GM23338 (cell line): ENCODE measurements around the gene LCN10. TPM values are rescaled to one million over a fixed set of nuclear protein-coding genes. Genes with fewer than 3 reads are reported as not detected.

ENCODE experiments used
- ATAC-seq: fragments of 200-7000 bp; cut with Tn5 transposase; 3 replicates; pipeline ENCODE4 v1.9.1; 2020
- DNase-seq: peaks from one replicate; pipeline ENCODE4 v3.0.0-alpha.2; 2015; ENCODE audit warnings: low spot score
- H2AFZ ChIP-seq: fragments of 200-600 bp; sonication (generic); 2 replicates; pipeline ENCODE4 v1.8.0; 2016; ENCODE audit warnings: antibody characterized with exemption, mild to moderate bottlenecking, moderate library complexity
- H3F3A ChIP-seq: fragments of 200-600 bp; sonication (generic); replicated peaks from 2 replicates; pipeline ENCODE4 v1.8.0; 2017; ENCODE audit warnings: antibody characterized with exemption, mixed run types, low read depth
- H3K27ac ChIP-seq: fragments of 200-600 bp; sonication (generic); 2 replicates; pipeline ENCODE4 v1.6.1; 2016; ENCODE audit warnings: low read depth
- H3K27me3 ChIP-seq: fragments of 200-600 bp; sonication (generic); 2 replicates; pipeline ENCODE4 v1.8.0; 2016; ENCODE audit warnings: mild to moderate bottlenecking, mixed run types, moderate library complexity; ENCODE audit not compliant: insufficient read depth
- H3K36me3 ChIP-seq: fragments of 200-600 bp; sonication (generic); 2 replicates; pipeline ENCODE4 v1.8.0; 2016; ENCODE audit warnings: mild to moderate bottlenecking; ENCODE audit not compliant: insufficient read depth
- H3K4me1 ChIP-seq: fragments of 200-600 bp; sonication (generic); 2 replicates; pipeline ENCODE4 v1.8.0; 2016; ENCODE audit warnings: mild to moderate bottlenecking, moderate library complexity; ENCODE audit not compliant: insufficient read depth
- H3K4me2 ChIP-seq: fragments of 200-600 bp; sonication (generic); 2 replicates; pipeline ENCODE4 v1.7.1; 2017; ENCODE audit warnings: mixed run types
- H3K4me3 ChIP-seq: fragments of 200-600 bp; sonication (generic); 2 replicates; pipeline ENCODE4 v1.6.1; 2016; ENCODE audit warnings: mixed run types
- H3K79me2 ChIP-seq: fragments of 200-600 bp; sonication (generic); replicated peaks from 2 replicates; pipeline ENCODE4 v1.8.0; 2017; ENCODE audit warnings: mild to moderate bottlenecking; ENCODE audit not compliant: insufficient read depth
- H3K9me2 ChIP-seq: fragments of 200-600 bp; sonication (generic); 2 replicates; pipeline ENCODE4 v1.8.0; 2017; ENCODE audit not compliant: insufficient read depth
- H4K20me1 ChIP-seq: fragments of 200-600 bp; sonication (generic); replicated peaks from 2 replicates; pipeline ENCODE4 v1.8.0; 2017; ENCODE audit warnings: mild to moderate bottlenecking; ENCODE audit not compliant: insufficient read depth
- H3K27ac Mint-ChIP-seq: 2 replicates; pipeline ENCODE4 v1.8.0; 2020; ENCODE audit warnings: inconsistent platforms, mild to moderate bottlenecking, moderate library complexity, mixed read lengths
- H3K27me3 Mint-ChIP-seq: 3 replicates; pipeline ENCODE4 v1.8.0; 2022; ENCODE audit warnings: low read depth, mild to moderate bottlenecking, moderate library complexity, mixed read lengths, inconsistent platforms; ENCODE audit not compliant: insufficient read depth, poor library complexity
- H3K36me3 Mint-ChIP-seq: 3 replicates; pipeline ENCODE4 v1.8.0; 2021; ENCODE audit warnings: low read depth, mild to moderate bottlenecking, inconsistent platforms, moderate library complexity, mixed read lengths
- H3K4me1 Mint-ChIP-seq: 3 replicates; pipeline ENCODE4 v1.8.0; 2020; ENCODE audit warnings: mild to moderate bottlenecking, inconsistent platforms, mixed read lengths
- H3K4me3 Mint-ChIP-seq: 3 replicates; pipeline ENCODE4 v1.8.0; 2021; ENCODE audit warnings: moderate library complexity, mild to moderate bottlenecking, inconsistent platforms, mixed read lengths
- H3K9me3 Mint-ChIP-seq: 3 replicates; pipeline ENCODE4 v1.8.0; 2020; ENCODE audit warnings: moderate library complexity, mild to moderate bottlenecking, inconsistent platforms, mixed read lengths
- CREB1 ChIP-seq: fragments of 250-450 bp; sonication (Bioruptor Pico); IDR thresholded peaks from 2 replicates; pipeline ENCODE4 v1.5.0; 2020; ENCODE audit warnings: low read depth, mild to moderate bottlenecking, moderate library complexity
- EZH2 ChIP-seq: fragments of 200-600 bp; sonication (generic); IDR thresholded peaks from one replicate; pipeline ENCODE4 v1.8.0; 2017; ENCODE audit warnings: antibody characterized with exemption, mild to moderate bottlenecking, low read depth; ENCODE audit not compliant: unreplicated experiment
- JUNB ChIP-seq: IDR thresholded peaks from one replicate; pipeline ENCODE4 v1.6.1; 2016; ENCODE audit warnings: antibody characterized with exemption; ENCODE audit not compliant: unreplicated experiment
- NANOG ChIP-seq: IDR thresholded peaks from 2 replicates; pipeline ENCODE4 v1.6.1; 2016; ENCODE audit warnings: antibody characterized with exemption, borderline replicate concordance
- POLR2AphosphoS5 ChIP-seq: IDR thresholded peaks from 2 replicates; pipeline ENCODE4 v1.6.1; 2016; ENCODE audit warnings: antibody characterized with exemption, low read depth
- STAT1 ChIP-seq: IDR thresholded peaks from one replicate; pipeline ENCODE4 v1.6.1; 2016; ENCODE audit warnings: antibody characterized with exemption; ENCODE audit not compliant: unreplicated experiment
- ZNF114 ChIP-seq: fragments of 250-450 bp; sonication (Bioruptor Pico); IDR thresholded peaks from 2 replicates; pipeline ENCODE4 v1.5.0; 2020; ENCODE audit warnings: mild to moderate bottlenecking, moderate library complexity
- ZNF331 ChIP-seq: fragments of 250-450 bp; sonication (Bioruptor Pico); IDR thresholded peaks from 2 replicates; pipeline ENCODE4 v1.5.0; 2020; ENCODE audit warnings: low read depth, mild to moderate bottlenecking, moderate library complexity
- polyA plus RNA-seq: library from polyadenylated mRNA; unstranded; fragments of >200 nt; fragmentation: Nextera tagmentation; extraction: Ambion mirVana; gene quantifications from 2 replicates; pipeline ENCODE4 v1.2.1, GENCODE V29; 2016
- total RNA-seq: library from RNA; depleted of rRNA; stranded (reverse); fragments of >200 nt; shearing (Covaris generic); gene quantifications from 2 replicates; pipeline ENCODE4 v1.2.3, GENCODE V29; 2014
- TF ChIP-seq, protein P1 (sequence below): fragments of 250-450 bp; sonication (Bioruptor Pico); IDR thresholded peaks from 2 replicates; pipeline ENCODE4 v1.5.0; 2020; ENCODE audit warnings: mild to moderate bottlenecking, moderate library complexity
- TF ChIP-seq, protein P2 (sequence below), 2 experiments: fragments of 200-600 bp in 1 of 2; sonication (generic) in 1 of 2; conservative IDR thresholded peaks; 2 replicates each; pipeline versions ENCODE4 v1.5.1 to v1.6.1; 2016 to 2017; ENCODE audit warnings: antibody characterized with exemption in 2 of 2, low read depth in 2 of 2, mild to moderate bottlenecking in 2 of 2, moderate library complexity in 1 of 2
- TF ChIP-seq, protein P3 (sequence below): IDR thresholded peaks from 2 replicates; pipeline ENCODE4 v1.6.1; 2016; ENCODE audit warnings: antibody characterized with exemption
- TF ChIP-seq, protein P4 (sequence below): IDR thresholded peaks from one replicate; pipeline ENCODE4 v1.6.1; 2018; ENCODE audit warnings: antibody characterized with exemption; ENCODE audit not compliant: unreplicated experiment

LCN10 gene
- total and polyA plus RNA-seq, 2 experiments from 2014 or later: 0.45 to 0.74 TPM

DNA sequence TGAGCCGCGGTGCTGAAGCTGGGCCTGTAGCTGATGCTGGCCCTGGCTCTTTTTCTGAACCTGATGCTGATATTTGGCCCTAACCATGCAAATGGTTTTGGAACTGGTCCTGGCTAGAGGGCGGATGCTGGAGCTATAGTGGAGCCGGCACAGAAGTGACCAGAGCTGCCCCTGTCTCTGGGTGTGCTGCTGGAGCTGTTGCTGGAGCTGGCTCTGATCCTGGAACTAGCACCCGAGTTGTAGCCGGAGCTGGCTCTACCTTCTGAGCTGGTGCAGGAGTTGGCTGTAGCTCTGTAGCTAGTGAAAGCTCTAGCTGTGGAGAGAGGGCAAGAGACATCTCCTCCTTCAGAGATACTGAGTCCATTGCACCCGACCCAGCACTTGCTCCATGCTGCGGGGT, 12.8 kb downstream of the LCN10 start (continued):
- TF ChIP-seq, protein P1, sequence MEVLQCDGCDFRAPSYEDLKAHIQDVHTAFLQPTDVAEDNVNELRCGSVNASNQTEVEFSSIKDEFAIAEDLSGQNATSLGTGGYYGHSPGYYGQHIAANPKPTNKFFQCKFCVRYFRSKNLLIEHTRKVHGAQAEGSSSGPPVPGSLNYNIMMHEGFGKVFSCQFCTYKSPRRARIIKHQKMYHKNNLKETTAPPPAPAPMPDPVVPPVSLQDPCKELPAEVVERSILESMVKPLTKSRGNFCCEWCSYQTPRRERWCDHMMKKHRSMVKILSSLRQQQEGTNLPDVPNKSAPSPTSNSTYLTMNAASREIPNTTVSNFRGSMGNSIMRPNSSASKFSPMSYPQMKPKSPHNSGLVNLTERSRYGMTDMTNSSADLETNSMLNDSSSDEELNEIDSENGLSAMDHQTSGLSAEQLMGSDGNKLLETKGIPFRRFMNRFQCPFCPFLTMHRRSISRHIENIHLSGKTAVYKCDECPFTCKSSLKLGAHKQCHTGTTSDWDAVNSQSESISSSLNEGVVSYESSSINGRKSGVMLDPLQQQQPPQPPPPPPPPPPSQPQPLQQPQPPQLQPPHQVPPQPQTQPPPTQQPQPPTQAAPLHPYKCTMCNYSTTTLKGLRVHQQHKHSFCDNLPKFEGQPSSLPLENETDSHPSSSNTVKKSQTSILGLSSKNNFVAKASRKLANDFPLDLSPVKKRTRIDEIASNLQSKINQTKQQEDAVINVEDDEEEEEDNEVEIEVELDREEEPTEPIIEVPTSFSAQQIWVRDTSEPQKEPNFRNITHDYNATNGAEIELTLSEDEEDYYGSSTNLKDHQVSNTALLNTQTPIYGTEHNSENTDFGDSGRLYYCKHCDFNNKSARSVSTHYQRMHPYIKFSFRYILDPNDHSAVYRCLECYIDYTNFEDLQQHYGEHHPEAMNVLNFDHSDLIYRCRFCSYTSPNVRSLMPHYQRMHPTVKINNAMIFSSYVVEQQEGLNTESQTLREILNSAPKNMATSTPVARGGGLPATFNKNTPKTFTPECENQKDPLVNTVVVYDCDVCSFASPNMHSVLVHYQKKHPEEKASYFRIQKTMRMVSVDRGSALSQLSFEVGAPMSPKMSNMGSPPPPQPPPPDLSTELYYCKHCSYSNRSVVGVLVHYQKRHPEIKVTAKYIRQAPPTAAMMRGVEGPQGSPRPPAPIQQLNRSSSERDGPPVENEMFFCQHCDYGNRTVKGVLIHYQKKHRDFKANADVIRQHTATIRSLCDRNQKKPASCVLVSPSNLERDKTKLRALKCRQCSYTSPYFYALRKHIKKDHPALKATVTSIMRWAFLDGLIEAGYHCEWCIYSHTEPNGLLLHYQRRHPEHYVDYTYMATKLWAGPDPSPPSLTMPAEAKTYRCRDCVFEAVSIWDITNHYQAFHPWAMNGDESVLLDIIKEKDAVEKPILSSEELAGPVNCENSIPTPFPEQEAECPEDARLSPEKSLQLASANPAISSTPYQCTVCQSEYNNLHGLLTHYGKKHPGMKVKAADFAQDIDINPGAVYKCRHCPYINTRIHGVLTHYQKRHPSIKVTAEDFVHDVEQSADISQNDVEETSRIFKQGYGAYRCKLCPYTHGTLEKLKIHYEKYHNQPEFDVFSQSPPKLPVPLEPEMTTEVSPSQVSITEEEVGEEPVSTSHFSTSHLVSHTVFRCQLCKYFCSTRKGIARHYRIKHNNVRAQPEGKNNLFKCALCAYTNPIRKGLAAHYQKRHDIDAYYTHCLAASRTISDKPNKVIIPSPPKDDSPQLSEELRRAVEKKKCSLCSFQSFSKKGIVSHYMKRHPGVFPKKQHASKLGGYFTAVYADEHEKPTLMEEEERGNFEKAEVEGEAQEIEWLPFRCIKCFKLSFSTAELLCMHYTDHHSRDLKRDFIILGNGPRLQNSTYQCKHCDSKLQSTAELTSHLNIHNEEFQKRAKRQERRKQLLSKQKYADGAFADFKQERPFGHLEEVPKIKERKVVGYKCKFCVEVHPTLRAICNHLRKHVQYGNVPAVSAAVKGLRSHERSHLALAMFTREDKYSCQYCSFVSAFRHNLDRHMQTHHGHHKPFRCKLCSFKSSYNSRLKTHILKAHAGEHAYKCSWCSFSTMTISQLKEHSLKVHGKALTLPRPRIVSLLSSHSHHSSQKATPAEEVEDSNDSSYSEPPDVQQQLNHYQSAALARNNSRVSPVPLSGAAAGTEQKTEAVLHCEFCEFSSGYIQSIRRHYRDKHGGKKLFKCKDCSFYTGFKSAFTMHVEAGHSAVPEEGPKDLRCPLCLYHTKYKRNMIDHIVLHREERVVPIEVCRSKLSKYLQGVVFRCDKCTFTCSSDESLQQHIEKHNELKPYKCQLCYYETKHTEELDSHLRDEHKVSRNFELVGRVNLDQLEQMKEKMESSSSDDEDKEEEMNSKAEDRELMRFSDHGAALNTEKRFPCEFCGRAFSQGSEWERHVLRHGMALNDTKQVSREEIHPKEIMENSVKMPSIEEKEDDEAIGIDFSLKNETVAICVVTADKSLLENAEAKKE (CRISPR knock-in tag): no peak

DNA sequence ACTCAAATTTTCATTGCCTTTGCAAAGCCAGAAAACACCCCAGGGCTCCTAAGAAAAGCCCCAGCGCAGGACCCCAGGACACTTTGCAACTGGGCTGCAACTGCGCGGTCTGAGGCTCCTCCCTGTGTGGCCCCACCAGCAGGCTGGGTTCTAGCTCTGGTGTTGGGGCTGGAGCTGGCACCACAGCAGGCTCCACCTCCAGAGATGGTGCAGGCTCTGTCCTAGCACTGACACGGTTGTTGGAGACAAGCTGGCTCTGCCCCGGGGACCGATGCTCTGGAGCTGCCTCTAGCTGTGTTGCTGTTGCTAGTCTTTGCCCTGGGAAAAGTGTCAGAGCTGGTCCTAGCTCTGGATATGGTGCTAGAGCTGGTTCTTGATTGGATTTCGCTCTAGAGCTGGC, 13.6 kb downstream of the LCN10 start:
- H3K79me2 ChIP-seq: peaks cover 35% of the 10 kb centered on the region
- no peaks in the 10 kb centered on the region for H3K9me2 ChIP-seq
- peak overlapping the region; percentile 99 for H3K4me3 ChIP-seq
- H3K4me1 Mint-ChIP-seq: peaks cover 18% of the 10 kb centered on the region
- peak overlapping the region; percentile 66 for H3K4me3 Mint-ChIP-seq
- peaks cover 24% of the 10 kb centered on the region for H3K27me3 Mint-ChIP-seq
- peaks cover 9% of the 10 kb centered on the region; the same call in 1 of the 2 replicates for H3K4me1 ChIP-seq
- peaks cover 20% of the 10 kb centered on the region for H3K36me3 ChIP-seq
- peaks cover 33% of the 10 kb centered on the region for H3F3A ChIP-seq
- H3K27ac Mint-ChIP-seq: no peak overlapping the region
- H3K9me3 Mint-ChIP-seq: no peaks in the 10 kb centered on the region; the same call in 1 of the 3 replicates
- no peak for DNase-seq
- H3K27me3 ChIP-seq: peaks cover 15% of the 10 kb centered on the region
- H3K27ac ChIP-seq: no peak overlapping the region
- peaks cover 38% of the 10 kb centered on the region for H3K36me3 Mint-ChIP-seq
- ATAC-seq: peak; percentile 12
- peak overlapping the region; percentile 94 for H3K4me2 ChIP-seq
- H2AFZ ChIP-seq: no peak overlapping the region
- H4K20me1 ChIP-seq: peaks cover 31% of the 10 kb centered on the region
- no peak for TF ChIP-seq POLR2AphosphoS5
- TF ChIP-seq, protein P2, sequence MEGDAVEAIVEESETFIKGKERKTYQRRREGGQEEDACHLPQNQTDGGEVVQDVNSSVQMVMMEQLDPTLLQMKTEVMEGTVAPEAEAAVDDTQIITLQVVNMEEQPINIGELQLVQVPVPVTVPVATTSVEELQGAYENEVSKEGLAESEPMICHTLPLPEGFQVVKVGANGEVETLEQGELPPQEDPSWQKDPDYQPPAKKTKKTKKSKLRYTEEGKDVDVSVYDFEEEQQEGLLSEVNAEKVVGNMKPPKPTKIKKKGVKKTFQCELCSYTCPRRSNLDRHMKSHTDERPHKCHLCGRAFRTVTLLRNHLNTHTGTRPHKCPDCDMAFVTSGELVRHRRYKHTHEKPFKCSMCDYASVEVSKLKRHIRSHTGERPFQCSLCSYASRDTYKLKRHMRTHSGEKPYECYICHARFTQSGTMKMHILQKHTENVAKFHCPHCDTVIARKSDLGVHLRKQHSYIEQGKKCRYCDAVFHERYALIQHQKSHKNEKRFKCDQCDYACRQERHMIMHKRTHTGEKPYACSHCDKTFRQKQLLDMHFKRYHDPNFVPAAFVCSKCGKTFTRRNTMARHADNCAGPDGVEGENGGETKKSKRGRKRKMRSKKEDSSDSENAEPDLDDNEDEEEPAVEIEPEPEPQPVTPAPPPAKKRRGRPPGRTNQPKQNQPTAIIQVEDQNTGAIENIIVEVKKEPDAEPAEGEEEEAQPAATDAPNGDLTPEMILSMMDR (conservative IDR thresholded peaks at IDR 0.05; ENCODE audit: low read depth in 2 of 2): no peak
- no peak for TF ChIP-seq ZNF331
- no peak for TF ChIP-seq NANOG
- TF ChIP-seq STAT1: no peak
- TF ChIP-seq JUNB: no peak
- no peak for TF ChIP-seq ZNF114 (CRISPR knock-in tag)
- TF ChIP-seq, protein P3, sequence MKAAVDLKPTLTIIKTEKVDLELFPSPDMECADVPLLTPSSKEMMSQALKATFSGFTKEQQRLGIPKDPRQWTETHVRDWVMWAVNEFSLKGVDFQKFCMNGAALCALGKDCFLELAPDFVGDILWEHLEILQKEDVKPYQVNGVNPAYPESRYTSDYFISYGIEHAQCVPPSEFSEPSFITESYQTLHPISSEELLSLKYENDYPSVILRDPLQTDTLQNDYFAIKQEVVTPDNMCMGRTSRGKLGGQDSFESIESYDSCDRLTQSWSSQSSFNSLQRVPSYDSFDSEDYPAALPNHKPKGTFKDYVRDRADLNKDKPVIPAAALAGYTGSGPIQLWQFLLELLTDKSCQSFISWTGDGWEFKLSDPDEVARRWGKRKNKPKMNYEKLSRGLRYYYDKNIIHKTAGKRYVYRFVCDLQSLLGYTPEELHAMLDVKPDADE: no peak
- TF ChIP-seq EZH2: no peak
- no peak for TF ChIP-seq CREB1 (CRISPR knock-in tag)
- TF ChIP-seq, protein P4, sequence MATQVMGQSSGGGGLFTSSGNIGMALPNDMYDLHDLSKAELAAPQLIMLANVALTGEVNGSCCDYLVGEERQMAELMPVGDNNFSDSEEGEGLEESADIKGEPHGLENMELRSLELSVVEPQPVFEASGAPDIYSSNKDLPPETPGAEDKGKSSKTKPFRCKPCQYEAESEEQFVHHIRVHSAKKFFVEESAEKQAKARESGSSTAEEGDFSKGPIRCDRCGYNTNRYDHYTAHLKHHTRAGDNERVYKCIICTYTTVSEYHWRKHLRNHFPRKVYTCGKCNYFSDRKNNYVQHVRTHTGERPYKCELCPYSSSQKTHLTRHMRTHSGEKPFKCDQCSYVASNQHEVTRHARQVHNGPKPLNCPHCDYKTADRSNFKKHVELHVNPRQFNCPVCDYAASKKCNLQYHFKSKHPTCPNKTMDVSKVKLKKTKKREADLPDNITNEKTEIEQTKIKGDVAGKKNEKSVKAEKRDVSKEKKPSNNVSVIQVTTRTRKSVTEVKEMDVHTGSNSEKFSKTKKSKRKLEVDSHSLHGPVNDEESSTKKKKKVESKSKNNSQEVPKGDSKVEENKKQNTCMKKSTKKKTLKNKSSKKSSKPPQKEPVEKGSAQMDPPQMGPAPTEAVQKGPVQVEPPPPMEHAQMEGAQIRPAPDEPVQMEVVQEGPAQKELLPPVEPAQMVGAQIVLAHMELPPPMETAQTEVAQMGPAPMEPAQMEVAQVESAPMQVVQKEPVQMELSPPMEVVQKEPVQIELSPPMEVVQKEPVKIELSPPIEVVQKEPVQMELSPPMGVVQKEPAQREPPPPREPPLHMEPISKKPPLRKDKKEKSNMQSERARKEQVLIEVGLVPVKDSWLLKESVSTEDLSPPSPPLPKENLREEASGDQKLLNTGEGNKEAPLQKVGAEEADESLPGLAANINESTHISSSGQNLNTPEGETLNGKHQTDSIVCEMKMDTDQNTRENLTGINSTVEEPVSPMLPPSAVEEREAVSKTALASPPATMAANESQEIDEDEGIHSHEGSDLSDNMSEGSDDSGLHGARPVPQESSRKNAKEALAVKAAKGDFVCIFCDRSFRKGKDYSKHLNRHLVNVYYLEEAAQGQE: no peak
